CD4-positive, alpha-beta T cell treated with Interleukin-15 for 1 hour (primary cell): ENCODE results near the gene MICALL2.
A peak's percentile ranks its signal among the peaks of the same experiment; 100 is the strongest.

Source experiments
- DNase-seq: peaks from one replicate; pipeline ENCODE4 v3.0.0-alpha.2; 2020

MICALL2 gene

DNA sequence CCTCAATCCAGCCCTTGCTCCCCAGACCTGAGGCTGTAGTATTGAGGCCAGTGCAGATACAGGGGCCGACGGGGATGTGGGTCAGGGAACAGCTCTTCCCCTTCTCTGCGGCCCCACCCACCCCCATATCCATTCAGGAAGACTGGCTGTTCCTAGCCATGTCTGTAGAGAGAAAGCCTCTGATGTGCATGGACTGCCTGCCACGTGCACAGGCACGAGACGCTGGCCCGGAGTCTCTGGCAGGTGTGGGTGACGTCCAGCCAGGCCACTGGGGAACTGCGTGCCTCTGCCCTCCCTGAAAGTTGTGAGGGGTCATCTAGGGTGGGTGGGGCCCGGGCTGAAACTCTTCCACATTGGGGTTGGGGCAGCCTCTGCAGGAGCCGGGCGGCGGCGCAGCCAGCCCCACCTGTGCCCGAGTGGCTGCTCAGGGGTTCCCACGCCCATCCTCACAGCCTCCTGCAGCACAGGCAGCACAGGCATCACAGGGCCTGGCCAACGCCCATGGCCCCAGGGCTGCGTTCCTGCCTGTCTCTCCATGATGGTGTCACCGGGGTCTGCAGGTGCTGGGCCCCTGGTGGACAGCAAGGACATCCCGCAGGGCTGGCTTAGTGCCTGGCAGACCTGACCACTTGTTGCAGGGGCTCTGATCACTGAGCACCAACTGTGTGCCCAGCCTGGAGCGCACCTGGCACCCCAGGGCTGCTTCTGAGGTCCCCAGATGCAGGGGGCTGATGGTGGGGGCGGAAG, 27.5 kb downstream of the MICALL2 start:
- DNase-seq: no peak

DNA sequence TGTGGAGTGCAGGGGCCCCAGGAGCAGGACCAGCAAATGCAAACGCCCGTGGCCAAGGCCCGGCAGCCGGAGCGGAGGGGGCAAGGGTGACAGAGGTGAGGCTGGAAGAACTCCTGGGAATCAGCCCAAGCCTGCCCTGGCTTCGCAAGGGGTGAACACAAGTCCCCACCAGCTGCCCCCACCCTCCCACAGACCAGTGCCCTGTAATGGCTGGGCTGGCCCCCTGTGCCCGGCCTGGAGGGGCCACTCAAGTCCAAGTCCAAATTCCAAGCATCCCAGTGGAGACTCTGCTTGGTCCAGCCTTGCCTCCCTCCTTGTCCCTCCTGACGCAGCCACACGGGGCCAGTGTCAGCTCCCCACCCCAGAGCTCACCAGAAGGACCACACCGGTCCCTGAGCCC, 28.0 kb downstream of the MICALL2 start:
- DNase-seq: no peak

DNA sequence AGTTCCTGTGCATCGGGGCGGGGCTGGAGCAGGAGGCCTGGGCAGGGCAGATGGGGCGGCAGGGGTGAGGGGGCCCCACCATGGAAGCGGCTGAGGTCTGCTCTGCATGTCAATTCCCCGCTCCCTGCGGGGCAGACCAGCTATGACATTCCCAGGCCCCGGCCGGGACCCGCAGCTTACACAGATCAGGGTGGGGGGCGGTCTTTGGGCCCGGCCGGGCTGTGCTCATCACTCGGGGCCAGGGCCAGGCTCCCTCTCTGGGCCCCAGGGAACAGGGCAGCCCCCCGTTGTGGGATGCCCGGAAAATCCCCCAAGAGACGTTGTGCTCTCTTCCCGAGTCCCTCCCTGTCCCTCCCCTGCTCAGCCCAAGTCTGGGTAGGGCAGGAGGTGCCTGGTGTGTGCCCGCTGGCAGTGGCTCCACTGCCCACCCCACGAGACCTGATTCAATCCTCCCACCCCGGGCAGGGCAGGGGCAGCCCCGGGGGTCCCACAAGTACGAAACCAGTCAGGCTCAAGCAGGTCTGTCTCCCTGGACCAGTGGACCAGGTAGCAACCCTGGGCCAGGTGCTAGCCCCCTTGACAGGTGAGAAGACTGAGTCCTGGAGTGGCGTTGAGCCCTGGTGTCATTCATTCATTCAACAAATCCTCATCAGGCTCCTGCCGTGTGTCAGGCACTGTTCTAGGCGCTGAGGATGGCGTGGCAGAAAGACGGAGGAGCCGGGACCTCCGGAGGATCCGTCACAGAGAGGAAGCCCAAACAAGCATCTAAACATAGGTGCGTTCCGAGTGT, 29.0 kb downstream of the MICALL2 start:
- DNase-seq: no peak

DNA sequence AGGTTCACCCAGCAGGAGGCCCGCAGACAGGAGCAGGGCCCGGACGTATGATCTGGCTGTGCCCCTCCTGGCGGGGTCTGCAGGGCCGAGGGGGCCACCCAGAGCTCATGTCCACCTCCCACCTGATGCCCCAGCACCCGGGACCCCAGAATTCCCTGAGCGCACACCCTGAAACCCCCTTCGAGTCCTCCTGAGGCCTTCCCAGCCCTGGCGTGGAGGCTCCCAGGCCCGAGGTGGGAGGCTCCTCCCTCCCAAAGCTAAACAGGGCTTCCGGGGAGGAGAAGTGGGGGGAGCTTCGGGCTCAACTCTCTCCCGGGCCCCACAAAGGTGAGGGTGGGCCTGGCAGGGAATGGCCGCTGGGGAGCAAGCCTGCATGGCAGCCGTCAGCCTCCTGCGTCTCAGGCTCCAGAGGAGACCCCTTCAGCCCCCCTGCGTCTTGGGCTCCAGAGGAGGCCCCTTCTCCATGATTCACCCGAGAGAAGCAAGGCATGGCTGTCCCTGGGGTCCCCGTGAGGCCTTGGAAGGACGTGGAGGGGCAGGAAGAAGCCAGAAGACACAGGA, 30.2 kb downstream of the MICALL2 start:
- no peak for DNase-seq

DNA sequence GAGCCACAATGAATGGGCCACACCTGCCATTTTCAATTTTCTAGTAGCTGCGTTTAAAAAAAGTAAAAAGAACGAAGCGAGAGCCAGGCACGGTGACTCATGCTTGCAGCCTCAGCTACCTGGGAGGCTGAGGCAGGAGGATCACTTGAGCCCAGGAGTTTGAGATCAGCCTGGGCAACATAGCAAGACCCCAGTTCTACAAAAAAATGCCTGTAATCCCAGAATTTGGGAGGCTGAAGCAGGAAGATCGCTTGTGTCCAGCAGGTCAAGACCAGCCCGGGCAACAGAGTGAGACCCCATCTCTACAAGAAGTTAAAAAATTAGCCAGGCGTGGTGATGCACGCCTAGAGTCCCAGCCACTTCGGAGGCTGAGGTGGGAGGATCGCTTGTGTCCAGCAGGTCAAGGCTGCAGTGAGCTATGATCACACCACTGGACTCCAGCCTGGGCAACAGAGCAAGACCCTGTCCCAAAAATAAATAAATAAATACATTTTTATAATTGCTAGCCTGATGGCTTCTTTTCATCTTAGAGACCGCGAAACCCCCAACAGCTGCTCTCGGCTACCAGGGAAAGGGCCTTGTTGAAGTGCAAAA, 32.1 kb downstream of the MICALL2 start:
- DNase-seq: no peak

DNA sequence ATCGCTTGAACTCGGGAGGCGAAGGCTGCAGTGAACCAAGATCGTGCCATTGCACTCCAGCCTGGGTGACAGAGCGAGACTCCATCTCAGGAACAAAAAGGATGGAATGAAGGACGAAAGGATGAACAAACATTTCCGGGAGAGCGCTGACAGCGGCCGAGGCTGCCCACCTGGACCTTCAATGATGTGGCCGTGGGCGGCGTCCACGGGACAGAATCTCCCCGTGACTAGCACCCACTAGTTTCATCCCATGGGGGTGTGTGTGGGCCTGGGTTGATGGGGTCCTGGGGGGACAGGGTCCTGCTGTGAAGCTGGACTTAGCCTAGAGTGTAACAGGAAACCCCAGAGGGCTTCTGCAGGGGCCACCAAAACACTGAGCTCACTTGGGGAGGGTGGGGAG, 32.8 kb downstream of the MICALL2 start:
- no peak for DNase-seq

DNA sequence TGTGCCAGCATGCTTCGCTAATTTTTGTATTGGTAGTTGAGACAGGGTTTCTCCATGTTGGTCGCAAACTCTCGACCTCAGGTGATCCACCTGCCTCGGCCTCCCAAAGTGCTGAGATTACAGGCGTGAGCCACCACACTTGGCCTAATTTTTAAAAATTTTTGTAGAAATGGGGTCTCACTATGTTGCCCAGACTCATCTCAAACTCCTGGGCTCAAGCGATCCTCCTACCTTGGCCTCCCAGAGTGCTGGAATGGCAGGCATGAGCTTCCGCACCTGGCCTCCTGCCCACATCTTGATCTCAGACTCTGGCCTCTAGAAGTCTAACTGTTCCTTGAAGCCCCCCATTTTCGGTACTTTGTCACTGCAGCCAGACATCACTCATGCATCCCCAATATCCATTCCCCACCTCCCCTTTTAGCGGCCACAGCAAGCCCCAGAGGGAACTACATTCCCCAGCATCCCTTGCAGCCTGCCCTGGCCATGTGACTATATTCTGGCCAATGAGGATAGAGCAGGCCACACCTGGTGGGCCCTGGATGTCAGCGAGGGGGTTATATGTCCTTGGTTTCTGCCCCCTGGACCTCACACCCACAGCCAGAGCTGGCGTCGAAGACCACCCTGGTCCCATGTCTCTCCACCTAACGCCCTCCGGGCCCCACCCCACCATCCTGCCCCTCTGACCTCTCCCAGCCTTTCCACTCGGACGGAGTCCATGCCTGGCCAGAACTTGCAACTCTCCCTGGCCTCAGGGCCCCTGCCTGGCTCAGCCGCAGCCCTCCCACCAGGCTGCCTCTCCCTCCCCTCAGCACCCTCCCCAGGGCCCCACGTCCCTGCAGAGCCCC, 33.8 kb downstream of the MICALL2 start:
- no peak for DNase-seq

DNA sequence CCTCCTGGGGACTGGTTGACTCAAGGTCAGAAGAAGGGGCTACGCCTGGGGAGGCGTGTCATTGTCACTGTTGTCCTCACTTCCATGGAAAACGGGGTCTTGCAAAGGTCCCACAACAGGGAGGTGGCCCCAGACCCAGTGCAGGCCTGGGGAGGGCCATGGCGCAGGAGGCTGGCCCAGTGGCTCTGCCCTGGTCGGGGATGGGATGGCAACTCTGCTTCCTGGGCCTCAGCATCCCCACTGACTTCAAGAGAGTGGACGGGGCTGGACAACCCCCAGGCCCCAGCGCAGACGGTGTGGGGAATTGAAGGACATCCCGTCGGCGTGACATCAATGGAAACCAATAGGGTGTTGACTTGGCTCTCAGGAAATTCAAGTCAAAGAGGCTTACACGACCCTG, 35.2 kb downstream of the MICALL2 start:
- no peak for DNase-seq

DNA sequence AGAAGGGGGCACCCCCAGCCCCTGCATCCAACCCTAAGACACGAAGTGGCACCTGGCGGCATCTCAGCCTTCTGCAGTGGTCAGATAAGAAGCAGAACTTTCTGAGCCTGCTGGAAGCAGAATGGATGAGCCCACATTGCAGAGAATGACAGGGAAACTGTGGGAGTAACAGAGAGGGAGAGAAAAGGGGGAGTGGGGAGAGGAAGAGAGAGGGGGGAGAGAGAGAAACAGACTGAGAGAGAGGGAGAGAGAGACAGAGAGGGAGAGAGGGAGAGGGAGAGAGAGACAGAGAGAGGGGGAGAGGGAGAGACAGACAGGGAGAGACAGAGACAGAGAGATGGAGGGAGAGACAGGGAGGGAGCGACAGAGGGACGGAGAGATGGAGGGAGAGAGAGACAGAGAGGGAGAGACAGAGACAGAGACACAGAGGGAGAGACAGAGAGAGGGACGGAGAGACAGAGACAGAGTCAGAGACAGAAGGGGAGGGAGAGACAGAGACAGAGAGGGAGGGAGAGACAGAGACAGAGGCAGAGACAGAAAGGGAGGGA, 35.9 kb downstream of the MICALL2 start:
- no peak for DNase-seq

DNA sequence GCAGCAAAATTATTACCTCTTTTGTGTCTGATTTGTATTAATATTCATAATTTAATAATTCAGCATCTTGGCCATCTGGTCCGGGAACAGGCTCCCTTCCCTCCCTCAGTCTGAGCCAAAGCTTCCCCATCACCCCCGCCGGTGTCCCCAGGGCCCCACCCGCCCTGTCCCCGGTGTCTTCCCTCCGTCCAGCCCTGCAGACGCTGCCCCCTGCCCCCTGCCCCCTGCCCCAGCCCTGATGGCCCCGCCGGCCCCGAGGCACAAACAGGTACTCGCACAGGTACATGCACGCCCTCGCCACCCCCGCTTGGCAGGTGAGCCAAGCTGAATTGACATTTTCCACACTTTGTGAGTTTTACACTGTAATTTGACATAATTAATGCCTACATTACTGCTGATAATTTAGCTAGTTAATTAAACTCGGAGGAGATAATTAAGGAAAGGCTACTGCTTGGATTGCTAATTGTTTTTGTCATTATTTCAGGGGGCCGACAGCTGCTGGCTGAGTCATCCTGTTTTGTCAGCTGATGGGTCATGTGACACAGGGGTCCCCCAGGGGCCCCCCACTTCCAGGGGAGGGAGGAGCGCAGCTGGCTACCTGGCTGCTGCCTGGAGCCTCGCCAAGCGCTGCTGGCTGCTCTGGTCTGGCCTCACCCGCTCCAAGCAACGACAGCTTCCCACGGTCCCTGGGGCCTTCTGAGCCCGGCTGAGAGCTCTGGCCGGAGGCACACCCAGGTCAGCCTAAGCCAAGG, 36.6 kb downstream of the MICALL2 start:
- no peak for DNase-seq

DNA sequence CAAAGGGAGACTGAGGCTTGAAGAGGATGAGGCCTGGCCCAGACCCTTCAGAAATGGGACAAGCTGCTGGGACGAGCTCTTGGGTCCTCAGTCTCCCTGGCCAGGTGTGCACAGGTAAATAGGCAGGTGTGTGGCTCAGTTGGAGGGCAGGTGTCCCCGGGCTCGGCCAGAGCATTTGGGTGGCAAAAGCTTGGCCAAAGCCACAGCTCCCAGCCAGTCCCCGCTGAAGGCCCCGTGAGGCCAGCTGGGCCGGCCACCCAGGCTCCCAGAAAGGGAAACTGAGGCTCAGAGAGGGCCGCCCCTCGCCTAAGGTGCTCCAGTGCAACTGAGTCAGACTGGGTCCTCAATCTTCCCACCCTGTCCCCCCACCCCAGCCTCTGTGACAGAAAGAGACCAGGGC, 37.3 kb downstream of the MICALL2 start:
- DNase-seq: no peak

DNA sequence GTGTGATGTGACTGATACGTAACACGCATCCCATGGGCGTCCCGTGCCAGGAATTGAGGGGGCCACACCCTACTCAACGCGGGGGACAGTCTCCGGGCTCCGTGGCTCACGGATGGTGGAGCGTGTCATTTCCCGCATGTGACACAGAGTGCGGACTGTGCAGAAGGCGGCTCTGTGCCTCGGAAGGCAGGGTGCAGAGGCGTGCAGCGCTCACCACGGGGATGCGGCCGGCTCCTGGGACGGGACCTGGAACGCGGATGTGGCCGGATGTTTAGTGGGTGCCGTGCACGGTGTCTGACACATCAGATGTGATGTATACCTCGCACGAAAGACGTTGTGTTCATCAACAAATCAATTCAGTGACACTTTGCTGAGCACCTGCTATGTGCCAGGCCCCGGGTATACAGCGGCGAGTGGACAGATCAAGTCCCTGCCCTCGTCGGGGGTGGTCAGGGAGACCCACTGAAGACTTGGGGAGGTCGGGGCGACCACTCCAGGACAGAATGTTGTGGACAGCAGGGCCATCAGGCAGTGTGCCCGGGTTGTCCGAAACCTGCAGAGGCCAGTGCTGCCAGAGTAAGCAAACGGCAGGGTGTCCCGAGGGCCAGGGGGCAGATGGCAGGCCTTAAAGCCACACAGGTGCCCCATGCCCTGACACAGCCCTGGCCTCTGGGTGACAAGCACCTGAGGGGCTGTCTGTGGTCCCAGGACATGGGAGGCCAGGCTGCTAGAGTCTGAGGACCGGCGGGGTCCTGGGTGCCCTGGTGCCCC, 38.1 kb downstream of the MICALL2 start:
- no peak for DNase-seq

DNA sequence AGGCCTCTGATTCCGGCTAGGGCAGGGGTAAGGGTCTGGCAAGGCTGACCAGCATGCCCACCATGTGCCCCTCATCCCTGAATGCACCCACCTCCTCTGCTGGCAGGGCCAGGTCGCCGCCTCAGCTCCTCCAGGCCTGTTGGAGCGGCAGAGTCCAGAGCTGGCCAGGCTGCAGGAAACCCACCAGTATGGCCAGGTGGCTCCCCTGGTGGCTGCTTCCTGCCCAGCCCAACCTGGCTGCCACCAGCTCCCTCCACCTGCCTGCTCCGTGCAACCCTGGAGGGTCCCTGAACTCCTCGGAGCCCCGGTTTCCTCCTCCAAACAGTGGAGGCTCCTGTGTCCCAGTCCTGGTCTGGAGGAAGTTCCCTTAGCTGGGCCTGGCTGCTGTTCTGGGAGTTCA, 39.6 kb downstream of the MICALL2 start:
- no peak for DNase-seq

DNA sequence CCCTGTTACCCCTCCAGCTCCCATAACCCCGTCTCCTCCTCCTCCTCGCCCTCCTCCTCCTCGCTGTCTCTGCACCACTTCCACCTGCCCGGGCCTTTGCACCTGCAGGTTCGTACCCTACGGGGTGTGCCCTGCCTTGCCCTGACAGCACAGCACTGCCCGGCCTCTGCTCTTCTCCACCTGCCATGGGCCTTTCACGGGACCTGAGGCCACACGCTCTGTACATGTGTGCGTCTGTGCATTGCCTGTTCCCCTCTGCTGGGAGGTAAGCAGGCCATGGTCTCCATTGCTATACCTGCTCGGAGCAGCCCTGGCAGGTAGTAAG, 40.0 kb downstream of the MICALL2 start:
- DNase-seq: no peak

DNA sequence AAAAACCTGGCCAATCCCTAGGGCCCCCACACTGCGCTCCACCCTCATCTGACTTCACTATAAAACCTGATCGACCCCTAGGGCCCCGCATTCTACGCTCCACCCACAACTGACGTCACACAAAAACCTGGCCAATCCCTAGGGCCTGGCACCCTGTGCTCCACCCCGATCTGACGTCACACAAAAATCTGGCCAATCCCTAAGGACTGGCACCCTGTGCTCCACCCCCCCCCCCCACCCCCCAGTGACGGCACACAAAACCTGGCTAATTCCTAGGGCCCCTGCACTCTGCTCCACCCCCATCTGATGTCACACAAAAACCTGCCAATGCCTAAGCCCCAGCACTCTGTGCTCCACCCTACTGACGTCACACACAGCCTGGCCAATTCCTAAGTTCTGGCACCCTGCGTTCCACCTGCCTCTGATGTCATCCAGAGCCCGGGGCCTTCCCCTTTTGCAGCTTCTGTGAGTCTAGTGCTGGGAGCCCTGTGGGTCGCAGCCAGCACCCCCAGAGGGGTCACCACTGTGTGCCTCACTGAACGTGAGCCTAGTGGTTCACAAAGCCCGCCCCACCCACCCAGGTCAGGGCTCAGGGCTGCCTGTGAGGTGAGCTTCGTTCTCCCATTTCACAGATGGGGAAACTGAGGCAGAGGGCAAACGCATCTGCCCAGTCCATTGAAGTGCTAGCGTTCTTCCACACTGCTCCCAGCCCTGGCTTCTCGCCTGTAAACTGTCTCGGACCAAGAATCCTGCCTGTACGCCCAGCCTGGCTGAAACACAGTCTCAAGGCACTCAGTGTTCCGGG, 40.6 kb downstream of the MICALL2 start:
- DNase-seq: no peak

DNA sequence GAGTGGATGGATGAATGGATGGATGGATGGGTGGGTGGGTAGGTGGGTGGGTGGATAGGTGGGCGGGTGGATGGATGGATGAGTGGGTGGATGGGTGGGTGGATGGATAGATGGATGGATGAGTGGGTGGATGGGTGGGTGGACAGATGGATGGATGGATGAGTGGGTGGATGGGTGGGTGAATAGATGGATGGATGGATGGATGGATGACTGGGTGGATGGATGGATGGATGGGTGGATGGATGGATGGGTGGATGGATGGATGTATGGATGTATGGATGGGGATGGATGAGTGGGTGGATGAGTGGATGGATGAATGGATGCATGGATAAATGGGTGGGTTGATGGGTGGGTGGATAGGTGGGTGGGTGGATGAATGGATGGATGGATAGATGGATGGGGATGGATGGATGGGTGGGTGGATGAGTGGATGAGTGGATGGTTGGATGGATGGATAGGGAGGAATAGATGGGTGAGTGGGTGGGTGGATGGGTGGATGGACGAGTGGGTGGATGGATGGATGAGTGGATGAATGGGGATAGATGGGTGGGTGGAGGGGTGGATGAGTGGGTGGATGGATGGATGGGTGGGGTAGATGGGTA, 43.8 kb downstream of the MICALL2 start:
- DNase-seq: no peak

DNA sequence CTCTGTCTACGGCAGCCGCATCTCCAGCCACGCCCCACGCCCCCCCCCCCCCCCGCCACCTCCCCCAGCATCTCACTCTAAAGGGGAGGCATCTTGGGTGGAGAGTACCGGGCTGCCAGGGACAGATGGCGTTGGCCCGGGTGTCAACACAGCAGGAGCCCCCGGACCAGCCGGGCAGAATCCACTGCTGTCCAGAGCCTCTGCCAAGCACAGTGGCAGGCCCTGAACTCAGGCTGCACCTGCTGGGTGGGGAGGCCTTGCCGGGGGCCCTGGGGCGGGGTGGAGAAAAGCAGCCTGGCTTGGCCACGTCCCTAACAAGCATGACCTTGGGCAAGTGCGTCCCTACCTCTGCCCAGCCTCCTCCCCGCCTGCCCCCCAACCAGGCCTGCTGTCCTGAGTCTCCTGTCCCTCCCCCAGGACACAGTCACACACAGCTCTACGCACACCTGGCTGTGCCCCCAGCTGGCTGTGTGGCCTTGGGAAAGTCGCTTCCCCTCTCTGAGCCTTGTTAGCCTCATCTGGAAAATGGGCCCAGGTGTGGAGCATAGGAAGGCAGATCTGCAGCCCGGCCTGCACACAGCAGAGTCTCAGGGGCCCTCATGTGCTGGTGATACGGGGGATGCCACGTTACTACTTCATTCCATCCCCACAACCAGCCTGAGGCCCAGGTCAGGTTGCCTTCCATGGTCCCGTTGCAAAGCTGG, 45.2 kb downstream of the MICALL2 start:
- no peak for DNase-seq

DNA sequence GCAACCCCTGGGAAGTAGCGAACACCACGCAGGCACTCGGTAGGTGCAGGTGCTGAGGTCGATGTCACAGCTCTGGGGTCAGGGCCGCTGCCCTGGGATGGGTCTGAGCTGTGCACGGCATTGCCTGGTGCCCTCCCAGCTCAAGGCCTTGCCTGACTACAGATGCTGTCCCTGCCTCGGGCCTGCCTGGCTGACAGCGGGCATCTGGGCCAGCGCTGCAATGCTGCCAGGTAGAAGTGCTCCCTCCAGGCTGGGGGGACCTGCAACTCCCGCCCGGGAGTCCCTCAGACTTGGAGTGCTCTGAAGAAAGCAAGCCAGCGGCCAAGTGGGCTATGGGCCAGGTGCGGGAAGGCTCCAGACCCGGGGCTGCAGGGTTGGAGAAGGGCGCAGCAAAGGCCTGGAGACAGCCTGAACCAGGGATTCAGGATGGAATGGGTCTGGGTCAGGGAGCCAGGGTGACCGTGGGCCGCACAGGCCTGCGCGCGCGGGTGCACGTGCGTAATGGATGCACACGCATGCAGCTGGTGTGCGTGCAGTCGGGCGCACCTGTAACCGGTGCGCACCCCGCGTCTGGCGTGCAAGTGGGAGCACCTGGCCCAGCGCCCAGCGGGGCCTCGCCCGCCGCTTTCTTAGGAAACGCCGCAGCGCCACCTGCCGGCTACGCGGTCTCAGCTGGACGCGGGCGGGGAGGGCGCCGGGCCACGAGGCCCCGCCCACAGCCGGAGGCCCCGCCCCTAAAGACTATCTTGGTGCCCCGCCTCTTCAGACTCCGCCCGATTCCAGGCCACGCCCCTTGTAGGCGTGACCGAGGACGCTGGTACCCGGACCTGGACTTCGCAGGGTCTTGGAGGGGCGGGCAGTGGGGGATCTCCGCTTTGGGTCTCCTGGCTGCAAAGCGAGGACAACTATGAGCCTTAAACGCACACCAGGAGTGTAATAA, 46.7 kb downstream of the MICALL2 start:
- DNase-seq: peak; percentile 84
